ENCODE results near the gene RAB11FIP5.

- TF ChIP-seq CTCF (conservative IDR thresholded peaks at IDR 0.05; ENCODE audit: low read depth, low read length) (no peak), BHLHE40 (IDR thresholded peaks at IDR 0.05; ENCODE audit: low read depth, low read length) (no peak), RAD21 (IDR thresholded peaks at IDR 0.05; ENCODE audit: low read length) (no peak), MAZ (IDR thresholded peaks at IDR 0.05; ENCODE audit: borderline replicate concordance, low read depth, low read length) (no peak), FOS (IDR thresholded peaks at IDR 0.05; ENCODE audit: low read depth, low read length) (no peak), POLR2A (IDR thresholded peaks at IDR 0.05; ENCODE audit: low read depth, low read length) (no peak)
These were observed 79.5 kb downstream of the RAB11FIP5 start for GRCh38 chr2:73033142-73033765.
